ENCODE results near the gene ALK. TPM values are rescaled to one million over a fixed set of nuclear protein-coding genes. Genes with fewer than 3 reads are reported as not detected.

Gene ALK
- total and polyA plus RNA-seq, 2 experiments from 2014 or later = 0.35 TPM; not detected in 1

- ATAC-seq = no peak
Observed at GRCh38 chr2:29375843-29376242, 545.5 kb downstream of the ALK start.

More at GRCh38 chr2:29375843-29376242, 545.5 kb downstream of the ALK start:
- Mint-ChIP-seq H3K27ac (no peak overlapping the region), H3K4me3 (no peak overlapping the region), H3K36me3 (ENCODE audit: low read depth) (peaks cover 8% of the 10 kb centered on the region), H3K4me1 (peaks cover 11% of the 10 kb centered on the region), H3K9me3 (peaks cover 8% of the 10 kb centered on the region; the same call in 2 of the 3 replicates), H3K27me3 (ENCODE audit: insufficient read depth, low read depth, poor library complexity) (peaks cover 2% of the 10 kb centered on the region)
- no peaks in the 10 kb centered on the region for H3K36me3 ChIP-seq (ENCODE audit: insufficient read depth)
- 0 out of 2 replicates have a peak, but pooled peaks cover 5% of the 10 kb centered on the region for H3K4me1 ChIP-seq (ENCODE audit: insufficient read depth)
- H3K9me2 ChIP-seq (ENCODE audit: insufficient read depth) = peaks cover 13% of the 10 kb centered on the region; the same call in 1 of the 2 replicates
- no peaks in the 10 kb centered on the region for H3K79me2 ChIP-seq (replicated peaks; ENCODE audit: insufficient read depth)
- no peak overlapping the region for H2AFZ ChIP-seq
- no peaks in the 10 kb centered on the region for H3K27me3 ChIP-seq (ENCODE audit: insufficient read depth)
- no peaks in the 10 kb centered on the region for H3F3A ChIP-seq (replicated peaks; ENCODE audit: low read depth)
- no peaks in the 10 kb centered on the region for H4K20me1 ChIP-seq (replicated peaks; ENCODE audit: insufficient read depth)
- H3K27ac ChIP-seq (ENCODE audit: low read depth) = no peak overlapping the region
- DNase-seq (ENCODE audit: low spot score) = no peak
- no peak overlapping the region for H3K4me2 ChIP-seq
- no peak overlapping the region for H3K4me3 ChIP-seq
- TF ChIP-seq ZNF114 (CRISPR knock-in tag; IDR thresholded peaks at IDR 0.05) (no peak), POLR2AphosphoS5 (IDR thresholded peaks at IDR 0.05; ENCODE audit: low read depth) (no peak), STAT1 (IDR thresholded peaks at IDR 0.05; ENCODE audit: unreplicated experiment) (no peak), NANOG (IDR thresholded peaks at IDR 0.05; ENCODE audit: borderline replicate concordance) (no peak), EZH2 (IDR thresholded peaks at IDR 0.05; ENCODE audit: low read depth, unreplicated experiment) (no peak), CREB1 (CRISPR knock-in tag; IDR thresholded peaks at IDR 0.05; ENCODE audit: low read depth) (no peak), JUNB (IDR thresholded peaks at IDR 0.05; ENCODE audit: unreplicated experiment) (no peak), EZH2phosphoT487 (IDR thresholded peaks at IDR 0.05; ENCODE audit: unreplicated experiment) (no peak), CTCF (conservative IDR thresholded peaks at IDR 0.05; ENCODE audit: low read depth in 2 of 2) (no peak), ZNF331 (CRISPR knock-in tag; IDR thresholded peaks at IDR 0.05; ENCODE audit: low read depth) (no peak), ETS1 (IDR thresholded peaks at IDR 0.05) (no peak)
- TF ChIP-seq, protein P1, sequence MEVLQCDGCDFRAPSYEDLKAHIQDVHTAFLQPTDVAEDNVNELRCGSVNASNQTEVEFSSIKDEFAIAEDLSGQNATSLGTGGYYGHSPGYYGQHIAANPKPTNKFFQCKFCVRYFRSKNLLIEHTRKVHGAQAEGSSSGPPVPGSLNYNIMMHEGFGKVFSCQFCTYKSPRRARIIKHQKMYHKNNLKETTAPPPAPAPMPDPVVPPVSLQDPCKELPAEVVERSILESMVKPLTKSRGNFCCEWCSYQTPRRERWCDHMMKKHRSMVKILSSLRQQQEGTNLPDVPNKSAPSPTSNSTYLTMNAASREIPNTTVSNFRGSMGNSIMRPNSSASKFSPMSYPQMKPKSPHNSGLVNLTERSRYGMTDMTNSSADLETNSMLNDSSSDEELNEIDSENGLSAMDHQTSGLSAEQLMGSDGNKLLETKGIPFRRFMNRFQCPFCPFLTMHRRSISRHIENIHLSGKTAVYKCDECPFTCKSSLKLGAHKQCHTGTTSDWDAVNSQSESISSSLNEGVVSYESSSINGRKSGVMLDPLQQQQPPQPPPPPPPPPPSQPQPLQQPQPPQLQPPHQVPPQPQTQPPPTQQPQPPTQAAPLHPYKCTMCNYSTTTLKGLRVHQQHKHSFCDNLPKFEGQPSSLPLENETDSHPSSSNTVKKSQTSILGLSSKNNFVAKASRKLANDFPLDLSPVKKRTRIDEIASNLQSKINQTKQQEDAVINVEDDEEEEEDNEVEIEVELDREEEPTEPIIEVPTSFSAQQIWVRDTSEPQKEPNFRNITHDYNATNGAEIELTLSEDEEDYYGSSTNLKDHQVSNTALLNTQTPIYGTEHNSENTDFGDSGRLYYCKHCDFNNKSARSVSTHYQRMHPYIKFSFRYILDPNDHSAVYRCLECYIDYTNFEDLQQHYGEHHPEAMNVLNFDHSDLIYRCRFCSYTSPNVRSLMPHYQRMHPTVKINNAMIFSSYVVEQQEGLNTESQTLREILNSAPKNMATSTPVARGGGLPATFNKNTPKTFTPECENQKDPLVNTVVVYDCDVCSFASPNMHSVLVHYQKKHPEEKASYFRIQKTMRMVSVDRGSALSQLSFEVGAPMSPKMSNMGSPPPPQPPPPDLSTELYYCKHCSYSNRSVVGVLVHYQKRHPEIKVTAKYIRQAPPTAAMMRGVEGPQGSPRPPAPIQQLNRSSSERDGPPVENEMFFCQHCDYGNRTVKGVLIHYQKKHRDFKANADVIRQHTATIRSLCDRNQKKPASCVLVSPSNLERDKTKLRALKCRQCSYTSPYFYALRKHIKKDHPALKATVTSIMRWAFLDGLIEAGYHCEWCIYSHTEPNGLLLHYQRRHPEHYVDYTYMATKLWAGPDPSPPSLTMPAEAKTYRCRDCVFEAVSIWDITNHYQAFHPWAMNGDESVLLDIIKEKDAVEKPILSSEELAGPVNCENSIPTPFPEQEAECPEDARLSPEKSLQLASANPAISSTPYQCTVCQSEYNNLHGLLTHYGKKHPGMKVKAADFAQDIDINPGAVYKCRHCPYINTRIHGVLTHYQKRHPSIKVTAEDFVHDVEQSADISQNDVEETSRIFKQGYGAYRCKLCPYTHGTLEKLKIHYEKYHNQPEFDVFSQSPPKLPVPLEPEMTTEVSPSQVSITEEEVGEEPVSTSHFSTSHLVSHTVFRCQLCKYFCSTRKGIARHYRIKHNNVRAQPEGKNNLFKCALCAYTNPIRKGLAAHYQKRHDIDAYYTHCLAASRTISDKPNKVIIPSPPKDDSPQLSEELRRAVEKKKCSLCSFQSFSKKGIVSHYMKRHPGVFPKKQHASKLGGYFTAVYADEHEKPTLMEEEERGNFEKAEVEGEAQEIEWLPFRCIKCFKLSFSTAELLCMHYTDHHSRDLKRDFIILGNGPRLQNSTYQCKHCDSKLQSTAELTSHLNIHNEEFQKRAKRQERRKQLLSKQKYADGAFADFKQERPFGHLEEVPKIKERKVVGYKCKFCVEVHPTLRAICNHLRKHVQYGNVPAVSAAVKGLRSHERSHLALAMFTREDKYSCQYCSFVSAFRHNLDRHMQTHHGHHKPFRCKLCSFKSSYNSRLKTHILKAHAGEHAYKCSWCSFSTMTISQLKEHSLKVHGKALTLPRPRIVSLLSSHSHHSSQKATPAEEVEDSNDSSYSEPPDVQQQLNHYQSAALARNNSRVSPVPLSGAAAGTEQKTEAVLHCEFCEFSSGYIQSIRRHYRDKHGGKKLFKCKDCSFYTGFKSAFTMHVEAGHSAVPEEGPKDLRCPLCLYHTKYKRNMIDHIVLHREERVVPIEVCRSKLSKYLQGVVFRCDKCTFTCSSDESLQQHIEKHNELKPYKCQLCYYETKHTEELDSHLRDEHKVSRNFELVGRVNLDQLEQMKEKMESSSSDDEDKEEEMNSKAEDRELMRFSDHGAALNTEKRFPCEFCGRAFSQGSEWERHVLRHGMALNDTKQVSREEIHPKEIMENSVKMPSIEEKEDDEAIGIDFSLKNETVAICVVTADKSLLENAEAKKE (CRISPR knock-in tag; IDR thresholded peaks at IDR 0.05) = no peak
- TF ChIP-seq, protein P2, sequence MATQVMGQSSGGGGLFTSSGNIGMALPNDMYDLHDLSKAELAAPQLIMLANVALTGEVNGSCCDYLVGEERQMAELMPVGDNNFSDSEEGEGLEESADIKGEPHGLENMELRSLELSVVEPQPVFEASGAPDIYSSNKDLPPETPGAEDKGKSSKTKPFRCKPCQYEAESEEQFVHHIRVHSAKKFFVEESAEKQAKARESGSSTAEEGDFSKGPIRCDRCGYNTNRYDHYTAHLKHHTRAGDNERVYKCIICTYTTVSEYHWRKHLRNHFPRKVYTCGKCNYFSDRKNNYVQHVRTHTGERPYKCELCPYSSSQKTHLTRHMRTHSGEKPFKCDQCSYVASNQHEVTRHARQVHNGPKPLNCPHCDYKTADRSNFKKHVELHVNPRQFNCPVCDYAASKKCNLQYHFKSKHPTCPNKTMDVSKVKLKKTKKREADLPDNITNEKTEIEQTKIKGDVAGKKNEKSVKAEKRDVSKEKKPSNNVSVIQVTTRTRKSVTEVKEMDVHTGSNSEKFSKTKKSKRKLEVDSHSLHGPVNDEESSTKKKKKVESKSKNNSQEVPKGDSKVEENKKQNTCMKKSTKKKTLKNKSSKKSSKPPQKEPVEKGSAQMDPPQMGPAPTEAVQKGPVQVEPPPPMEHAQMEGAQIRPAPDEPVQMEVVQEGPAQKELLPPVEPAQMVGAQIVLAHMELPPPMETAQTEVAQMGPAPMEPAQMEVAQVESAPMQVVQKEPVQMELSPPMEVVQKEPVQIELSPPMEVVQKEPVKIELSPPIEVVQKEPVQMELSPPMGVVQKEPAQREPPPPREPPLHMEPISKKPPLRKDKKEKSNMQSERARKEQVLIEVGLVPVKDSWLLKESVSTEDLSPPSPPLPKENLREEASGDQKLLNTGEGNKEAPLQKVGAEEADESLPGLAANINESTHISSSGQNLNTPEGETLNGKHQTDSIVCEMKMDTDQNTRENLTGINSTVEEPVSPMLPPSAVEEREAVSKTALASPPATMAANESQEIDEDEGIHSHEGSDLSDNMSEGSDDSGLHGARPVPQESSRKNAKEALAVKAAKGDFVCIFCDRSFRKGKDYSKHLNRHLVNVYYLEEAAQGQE (IDR thresholded peaks at IDR 0.05; ENCODE audit: unreplicated experiment) = no peak
